Sigmoid colon (tissue), 7 donors: ENCODE results near the gene STK10. TPM values are rescaled to one million over a fixed set of nuclear protein-coding genes. Genes with fewer than 3 reads are reported as not detected.

Experiments used
- DNase-seq: peaks from one replicate; pipeline ENCODE4 v3.0.0-alpha.2; 2019
- H3K27ac ChIP-seq, 4 donors: fragments of 200-600 bp; sonication (generic); one replicate each; pipeline ENCODE4 v1.5.1; 2016 to 2019; ENCODE audit warnings: mild to moderate bottlenecking in 1 of 4
- H3K27me3 ChIP-seq, 3 donors: fragments of 200-600 bp; sonication (generic); one replicate each; pipeline ENCODE4 v1.5.1; 2019; ENCODE audit warnings: mild to moderate bottlenecking in 1 of 3
- H3K36me3 ChIP-seq, 4 donors: fragments of 200-600 bp; sonication (generic); one replicate each; pipeline ENCODE4 v1.5.1; 2016 to 2019
- H3K4me1 ChIP-seq, 4 donors: fragments of 200-600 bp; sonication (generic); one replicate each; pipeline ENCODE4 v1.5.1; 2017 to 2019
- H3K4me3 ChIP-seq, 4 donors: fragments of 200-600 bp; sonication (generic); one replicate each; pipeline ENCODE4 v1.5.1; 2017 to 2019; ENCODE audit warnings: mild to moderate bottlenecking in 2 of 4, moderate library complexity in 1 of 4
- H3K9me3 ChIP-seq, 4 donors: fragments of 200-600 bp in 3 of 4; sonication (generic) in 3 of 4; one replicate each; pipeline versions ENCODE4 v1.5.1 to v1.6.1; 2013 to 2019
- EP300 ChIP-seq, 4 donors: sonication (generic); formaldehyde crosslinking; IDR thresholded peaks; one replicate each; pipeline ENCODE4 v1.6.1; 2017; ENCODE audit warnings: antibody characterized with exemption in 4 of 4
- POLR2A ChIP-seq, 2 donors: fragments of 450-650 bp; IDR thresholded peaks; one replicate each; pipeline ENCODE4 v1.6.1; 2016; ENCODE audit warnings: antibody characterized with exemption in 2 of 2, mild to moderate bottlenecking in 2 of 2, moderate library complexity in 2 of 2
- POLR2AphosphoS5 ChIP-seq, 4 donors: sonication (generic); formaldehyde crosslinking; IDR thresholded peaks; one replicate each; pipeline ENCODE4 v1.6.1; 2017; ENCODE audit warnings: antibody characterized with exemption in 4 of 4
- WGBS, 2 donors: extraction: QIAGEN DNeasy Blood & Tissue Kit; methylation state at CpG; one replicate each; pipeline ENCODE4 v1.1.7; 2013; 5-methylcytosine and 5-hydroxymethylcytosine counted together
- intact Hi-C: fragments of 100-400 bp; cut with DNase I; formaldehyde crosslinking; loops from one replicate; pipeline ENCODE4 v1.15.1; 2023
- polyA plus RNA-seq, 3 donors: library from polyadenylated mRNA; stranded (reverse); fragments of 200-250 nt; gene quantifications; one replicate each; pipeline ENCODE4 v1.2.3, GENCODE V29; 2013
- total RNA-seq, 4 donors: library from RNA; depleted of rRNA; stranded (reverse); fragments of >200 nt; gene quantifications; one replicate each; pipeline ENCODE4 v1.1.0, GENCODE V29; 2016
- TF ChIP-seq, protein P1 (sequence below), 4 experiments: fragments of 450-650 bp in 3 of 4; fragments of 200-600 bp in 1 of 4; IDR thresholded peaks; one replicate each; pipeline ENCODE4 v1.5.1; 2016 to 2019; ENCODE audit warnings: antibody characterized with exemption in 4 of 4, mild to moderate bottlenecking in 3 of 4, moderate library complexity in 2 of 4
- donor health status: healthy with polysubstance abuse.
- donor health status: Bipolar disorder and iron deficiency.
- donor health status: healthy.

Gene STK10
- total and polyA plus RNA-seq, 7 donors: 4.2 to 28.6 (median 12.5) TPM

DNA sequence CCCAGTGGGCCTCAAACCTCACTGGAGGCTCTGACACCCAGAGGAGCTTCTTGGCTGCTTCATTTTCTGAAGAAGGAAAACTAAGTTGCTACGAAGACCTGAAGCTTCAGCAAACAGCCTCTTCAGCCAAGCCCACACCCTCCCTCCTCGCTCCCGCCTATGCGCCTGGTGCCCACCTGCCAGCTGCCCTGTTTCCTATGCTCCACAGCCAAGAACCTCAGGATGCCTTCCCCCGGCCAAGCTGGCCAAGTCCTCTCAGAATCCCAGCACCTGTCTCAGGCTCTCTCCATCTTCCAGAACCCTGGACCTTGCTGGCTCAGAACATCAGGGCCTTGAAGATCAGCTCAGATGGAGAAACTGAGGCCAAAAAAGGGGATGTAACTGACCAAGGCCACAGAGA, 60.4 kb downstream of the STK10 start:
- TF ChIP-seq, protein P1, sequence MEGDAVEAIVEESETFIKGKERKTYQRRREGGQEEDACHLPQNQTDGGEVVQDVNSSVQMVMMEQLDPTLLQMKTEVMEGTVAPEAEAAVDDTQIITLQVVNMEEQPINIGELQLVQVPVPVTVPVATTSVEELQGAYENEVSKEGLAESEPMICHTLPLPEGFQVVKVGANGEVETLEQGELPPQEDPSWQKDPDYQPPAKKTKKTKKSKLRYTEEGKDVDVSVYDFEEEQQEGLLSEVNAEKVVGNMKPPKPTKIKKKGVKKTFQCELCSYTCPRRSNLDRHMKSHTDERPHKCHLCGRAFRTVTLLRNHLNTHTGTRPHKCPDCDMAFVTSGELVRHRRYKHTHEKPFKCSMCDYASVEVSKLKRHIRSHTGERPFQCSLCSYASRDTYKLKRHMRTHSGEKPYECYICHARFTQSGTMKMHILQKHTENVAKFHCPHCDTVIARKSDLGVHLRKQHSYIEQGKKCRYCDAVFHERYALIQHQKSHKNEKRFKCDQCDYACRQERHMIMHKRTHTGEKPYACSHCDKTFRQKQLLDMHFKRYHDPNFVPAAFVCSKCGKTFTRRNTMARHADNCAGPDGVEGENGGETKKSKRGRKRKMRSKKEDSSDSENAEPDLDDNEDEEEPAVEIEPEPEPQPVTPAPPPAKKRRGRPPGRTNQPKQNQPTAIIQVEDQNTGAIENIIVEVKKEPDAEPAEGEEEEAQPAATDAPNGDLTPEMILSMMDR (IDR thresholded peaks at IDR 0.05): no peak
- TF ChIP-seq POLR2AphosphoS5 (IDR thresholded peaks at IDR 0.05) (no peak), EP300 (IDR thresholded peaks at IDR 0.05) (no peak), POLR2A (IDR thresholded peaks at IDR 0.05) (no peak)
- WGBS, 2 donors: 95 to 97% methylated on average over 5 of the region's 5 CpGs
- no peaks in the 10 kb centered on the region for H3K9me3 ChIP-seq
- intact Hi-C loops: no loop called here
- no peak overlapping the region for H3K27ac ChIP-seq
- peaks cover 0 to 9% (median 4%) of the 10 kb centered on the region in 4 donors for H3K4me1 ChIP-seq
- H3K27me3 ChIP-seq: no peaks in the 10 kb centered on the region
- DNase-seq: no peak
- H3K36me3 ChIP-seq: peaks cover 0 to 4% (median 0%) of the 10 kb centered on the region in 4 donors
- H3K4me3 ChIP-seq: no peak overlapping the region

DNA sequence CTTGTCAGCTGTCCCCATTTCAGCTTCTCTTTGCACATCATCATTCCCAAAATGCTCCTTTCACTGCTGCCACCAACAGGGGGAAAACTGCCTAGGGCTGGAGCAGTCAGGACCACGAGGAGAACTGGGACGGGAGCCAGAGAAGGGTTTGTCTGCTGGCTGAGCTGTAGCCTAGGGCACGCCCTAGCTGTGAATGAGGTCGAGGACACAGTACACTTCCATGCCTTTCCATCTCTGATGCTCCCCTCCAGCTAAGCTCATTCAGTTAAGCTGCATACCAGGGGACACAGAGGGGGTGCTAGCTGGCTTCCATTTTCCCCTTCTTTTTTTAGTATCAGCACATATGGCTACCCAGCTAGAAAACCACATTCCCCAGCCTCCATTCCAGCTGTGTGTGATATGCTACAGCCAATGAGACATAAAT, 64.7 kb downstream of the STK10 start:
- H3K27me3 ChIP-seq: no peaks in the 10 kb centered on the region
- H3K9me3 ChIP-seq: no peaks in the 10 kb centered on the region
- TF ChIP-seq POLR2A (IDR thresholded peaks at IDR 0.05) (no peak), POLR2AphosphoS5 (IDR thresholded peaks at IDR 0.05) (peak in 1 of 4 donors; percentile 7)
- intact Hi-C loops: no loop called here
- no peak overlapping the region for H3K27ac ChIP-seq
- H3K36me3 ChIP-seq: peaks cover 0 to 4% (median 0%) of the 10 kb centered on the region in 4 donors
- DNase-seq: no peak
- no peak overlapping the region for H3K4me3 ChIP-seq
- peaks cover 0 to 9% (median 4%) of the 10 kb centered on the region in 4 donors for H3K4me1 ChIP-seq
- WGBS, 2 donors: 7 to 36% methylated on average over 4 of the region's 4 CpGs

DNA sequence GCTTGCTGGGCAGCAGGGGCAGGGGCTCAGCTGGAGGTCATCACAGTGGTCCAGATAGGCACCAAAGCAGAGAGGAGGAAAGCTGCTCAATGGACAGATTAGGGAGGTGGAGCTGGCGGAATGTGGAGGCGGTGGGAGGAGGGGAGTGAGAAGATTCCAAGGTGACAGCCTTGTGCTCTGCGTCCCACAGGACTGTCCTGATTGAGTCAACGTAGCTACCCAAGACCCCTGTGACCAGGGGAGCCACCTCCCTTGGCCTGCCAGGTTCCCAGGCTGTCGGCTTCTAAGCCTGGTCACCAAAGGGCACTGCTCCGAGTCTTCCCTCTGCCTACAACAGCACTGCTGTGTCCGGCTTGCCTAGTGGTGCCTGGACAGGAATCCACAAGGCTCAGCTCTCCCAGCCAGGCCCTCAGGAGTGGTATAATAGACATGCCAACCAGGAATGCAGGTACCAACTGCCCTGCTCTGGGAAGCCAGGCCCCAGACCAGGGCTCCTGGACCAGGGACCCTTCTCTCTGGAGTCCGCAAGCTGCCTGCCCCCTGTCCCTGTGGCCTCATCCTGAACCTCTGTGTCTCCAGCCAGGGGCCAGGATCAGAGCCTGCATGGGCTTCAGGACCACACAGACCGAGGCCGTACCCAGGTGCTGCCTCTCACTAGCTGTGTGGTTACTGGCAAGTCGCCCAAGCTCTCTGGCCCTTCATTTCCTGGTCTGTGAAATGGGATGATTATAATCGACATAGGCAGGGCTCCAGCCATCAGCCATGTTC, 67.9 kb downstream of the STK10 start:
- peaks cover 0 to 9% (median 4%) of the 10 kb centered on the region in 4 donors for H3K4me1 ChIP-seq
- WGBS, 2 donors: 87 to 89% methylated on average over 12 of the region's 12 CpGs
- H3K27me3 ChIP-seq: no peaks in the 10 kb centered on the region
- peaks cover 0 to 17% (median 3%) of the 10 kb centered on the region in 4 donors for H3K36me3 ChIP-seq
- H3K27ac ChIP-seq: no peak overlapping the region
- TF ChIP-seq, protein P1 (IDR thresholded peaks at IDR 0.05): no peak
- TF ChIP-seq EP300 (IDR thresholded peaks at IDR 0.05) (no peak), POLR2A (IDR thresholded peaks at IDR 0.05) (no peak), POLR2AphosphoS5 (IDR thresholded peaks at IDR 0.05) (no peak)
- H3K4me3 ChIP-seq: no peak overlapping the region
- H3K9me3 ChIP-seq: no peaks in the 10 kb centered on the region
- no peak for DNase-seq
- intact Hi-C loops: no loop called here

DNA sequence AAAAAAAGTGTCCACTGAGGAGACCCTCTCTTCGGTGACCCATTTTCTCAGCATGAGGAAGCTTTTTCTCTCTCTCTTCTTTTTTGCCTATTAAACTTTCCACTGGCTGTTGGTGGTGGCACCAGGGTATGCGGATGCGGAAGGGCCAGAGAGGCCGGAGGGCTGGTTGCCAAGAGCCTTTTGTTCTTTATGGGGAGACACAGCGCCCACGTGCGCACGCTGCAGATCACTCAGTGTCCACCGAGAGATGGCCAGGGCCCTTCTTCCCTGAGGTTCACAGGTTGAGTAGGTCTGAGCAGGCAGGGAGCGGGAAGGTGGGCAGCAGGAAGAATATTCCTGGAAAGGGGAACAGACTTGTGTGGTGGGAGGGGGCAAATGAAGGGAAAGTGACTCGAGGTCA, 69.1 kb downstream of the STK10 start:
- Histone ChIP-seq H3K36me3 (peaks cover 0 to 17% (median 3%) of the 10 kb centered on the region in 4 donors), H3K4me1 (peaks cover 0 to 9% (median 4%) of the 10 kb centered on the region in 4 donors), H3K4me3 (no peak overlapping the region), H3K27me3 (no peaks in the 10 kb centered on the region), H3K9me3 (no peaks in the 10 kb centered on the region), H3K27ac (no peak overlapping the region)
- TF ChIP-seq EP300 (IDR thresholded peaks at IDR 0.05): no peak
- no peak for TF ChIP-seq POLR2A (IDR thresholded peaks at IDR 0.05)
- TF ChIP-seq, protein P1 (IDR thresholded peaks at IDR 0.05): no peak
- no peak for TF ChIP-seq POLR2AphosphoS5 (IDR thresholded peaks at IDR 0.05)
- intact Hi-C loops: no loop called here
- 82 to 94% methylated on average over 11 of the region's 11 CpGs for WGBS, 2 donors
- DNase-seq: no peak

DNA sequence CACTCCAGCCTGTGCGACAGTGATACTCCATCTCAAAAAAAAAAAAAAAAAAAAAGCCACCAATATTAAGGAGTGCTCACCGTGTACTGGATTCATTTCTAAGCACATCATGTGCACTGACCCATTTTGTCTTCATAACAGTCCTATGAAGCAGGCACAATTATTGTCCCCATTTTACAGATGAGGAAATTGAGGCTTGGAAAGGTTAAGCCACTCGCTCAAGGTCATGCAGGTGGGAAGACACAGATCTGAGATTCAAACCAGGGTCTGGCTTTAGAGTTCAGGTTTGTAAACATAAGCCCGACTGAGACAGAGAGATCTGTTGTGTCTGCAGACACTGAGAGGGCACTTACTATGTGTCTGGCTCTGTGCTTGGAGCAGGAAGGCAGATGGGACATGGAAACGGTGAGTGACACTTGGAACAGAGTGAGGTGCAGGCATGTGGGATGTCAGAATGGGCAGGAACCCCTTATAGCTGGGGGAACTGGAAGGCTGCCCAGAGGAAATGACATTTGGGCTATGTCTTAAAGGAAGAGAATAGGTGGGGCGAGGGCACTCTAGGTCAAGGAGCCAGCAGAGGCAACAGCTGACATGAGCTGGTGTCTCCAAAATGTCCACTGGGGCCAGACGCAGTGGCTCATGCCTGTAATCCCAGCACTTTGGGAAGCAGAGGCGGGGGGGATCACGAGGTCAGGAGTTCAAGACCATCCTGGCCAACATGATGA, 69.9 kb downstream of the STK10 start:
- intact Hi-C loops: no loop called here
- Histone ChIP-seq H3K27ac (no peak overlapping the region), H3K9me3 (no peaks in the 10 kb centered on the region), H3K36me3 (peaks cover 0 to 17% (median 3%) of the 10 kb centered on the region in 4 donors), H3K27me3 (no peaks in the 10 kb centered on the region), H3K4me3 (no peak overlapping the region), H3K4me1 (peaks cover 0 to 3% (median 1%) of the 10 kb centered on the region in 4 donors)
- no peak for TF ChIP-seq POLR2AphosphoS5 (IDR thresholded peaks at IDR 0.05)
- TF ChIP-seq, protein P1 (IDR thresholded peaks at IDR 0.05): no peak
- no peak for TF ChIP-seq POLR2A (IDR thresholded peaks at IDR 0.05)
- no peak for TF ChIP-seq EP300 (IDR thresholded peaks at IDR 0.05)
- 75 to 82% methylated on average over 9 of the region's 9 CpGs for WGBS, 2 donors
- DNase-seq: no peak
